CD4-positive, alpha-beta T cell treated with Interleukin-6 for 4 hours (primary cell): Measurements from ENCODE around the gene STMN1.

Experiments
- DNase-seq: peaks from one replicate; pipeline ENCODE4 v3.0.0-alpha.2; 2020; ENCODE audit warnings: mixed read lengths

Gene STMN1

DNA sequence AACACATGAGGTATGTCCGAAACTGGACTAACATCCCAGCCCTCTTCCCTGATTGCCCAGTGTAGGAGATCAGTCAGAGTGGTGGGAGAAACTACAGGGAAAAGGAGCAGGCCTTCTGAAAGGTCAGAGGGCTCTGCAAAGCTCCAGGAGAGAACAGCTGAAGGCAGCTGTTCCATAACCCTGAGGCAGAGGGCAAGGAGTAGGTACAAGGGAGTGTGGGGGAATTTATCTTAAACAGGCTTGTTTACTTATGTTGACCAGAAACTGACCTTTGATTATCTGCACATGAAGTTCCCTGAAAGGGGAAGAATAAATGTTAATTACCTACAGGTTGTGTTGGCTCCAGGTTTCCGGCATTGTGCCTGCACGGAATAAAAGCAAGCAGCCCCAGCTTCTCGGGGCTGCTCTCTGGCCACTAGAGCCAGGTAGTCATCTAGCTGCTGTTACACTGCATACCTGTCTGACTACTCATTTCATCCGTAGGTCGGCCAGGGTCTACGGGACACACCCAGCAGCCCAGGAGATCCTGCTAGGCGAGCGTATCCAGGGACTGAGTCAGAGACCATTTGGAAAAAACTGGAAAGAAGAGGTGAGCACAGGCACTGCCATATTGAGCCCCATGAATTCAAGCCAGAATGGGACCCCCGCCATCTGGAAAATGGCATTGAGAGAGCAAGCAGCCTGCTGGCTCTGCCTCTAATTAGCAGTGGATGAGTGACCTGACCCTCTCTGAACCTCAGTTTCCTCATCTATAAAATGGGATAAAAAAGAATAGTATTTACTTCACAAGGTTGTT lies 15.8 kb downstream of the STMN1 start:
- no peak for DNase-seq

DNA sequence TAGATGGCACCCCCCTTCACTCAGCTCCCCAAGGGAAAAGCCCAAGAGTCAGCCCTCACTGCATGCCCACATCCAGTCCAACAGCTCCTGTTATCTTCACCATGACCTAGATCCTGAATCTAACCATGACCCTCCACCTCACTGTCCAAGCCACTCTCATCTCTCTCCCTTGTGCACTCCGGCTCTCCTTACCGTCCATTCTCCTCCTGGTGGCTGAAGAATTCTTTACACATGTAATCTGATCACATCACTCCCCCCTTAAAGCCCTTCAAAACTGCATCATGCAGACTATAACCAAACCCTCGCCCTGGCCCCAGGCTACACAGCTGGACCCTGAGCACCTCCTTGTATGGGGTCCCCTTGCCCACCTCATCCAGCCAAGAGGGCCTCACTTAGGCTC lies 16.7 kb downstream of the STMN1 start:
- no peak for DNase-seq

DNA sequence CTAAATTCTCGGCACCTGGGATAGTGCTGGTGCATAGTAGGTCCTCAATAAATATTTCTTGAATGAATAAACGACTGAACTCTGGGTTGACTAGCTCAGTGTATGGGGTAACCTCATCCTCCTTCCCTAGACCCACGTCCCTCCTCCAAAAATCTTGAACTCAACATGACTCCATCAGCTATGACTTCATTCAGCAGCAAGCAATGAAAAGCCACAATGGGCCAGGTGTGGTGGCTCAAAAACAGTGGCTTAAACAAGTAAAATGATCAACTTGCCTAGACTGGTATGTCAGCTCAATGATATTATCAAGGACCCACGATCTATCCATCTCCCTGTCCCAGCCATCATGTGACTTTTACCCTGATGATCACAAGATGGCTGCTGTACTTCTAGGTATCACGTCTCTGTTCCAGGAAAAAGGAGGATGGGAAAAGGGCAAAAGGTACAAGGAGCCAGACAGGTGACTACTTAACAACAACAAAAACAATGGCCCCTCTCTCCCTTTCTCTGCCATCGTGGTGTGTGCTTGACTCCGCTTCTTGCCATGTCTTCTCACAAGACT lies 17.7 kb downstream of the STMN1 start:
- no peak for DNase-seq

GRCh38 chr1:25885602-25886001 lies 20.6 kb downstream of the STMN1 start:
- DNase-seq = no peak

DNA sequence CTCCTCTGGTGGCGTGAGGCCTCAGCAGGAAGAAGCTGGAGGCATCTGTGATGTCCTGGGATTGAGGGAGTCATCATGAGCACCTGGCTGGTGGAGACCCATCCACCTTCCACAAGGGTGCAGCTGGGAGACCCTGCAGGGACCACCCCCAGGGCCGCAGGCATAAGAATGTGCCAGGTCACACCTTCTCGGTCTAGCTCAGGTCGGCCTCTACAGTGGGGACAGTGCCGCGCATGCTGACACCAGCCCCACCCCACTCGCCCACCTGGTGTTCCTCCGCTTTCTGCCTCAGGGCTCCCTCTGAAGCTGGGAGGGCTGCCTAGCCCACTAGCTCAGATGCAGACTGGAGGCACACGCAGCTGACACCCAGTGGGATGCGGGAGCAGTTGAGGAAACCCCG lies 25.0 kb downstream of the STMN1 start:
- no peak for DNase-seq

GRCh38 chr1:25880518-25880917 lies 25.7 kb downstream of the STMN1 start:
- DNase-seq = no peak

- no peak for DNase-seq
These were observed 26.5 kb downstream of the STMN1 start for GRCh38 chr1:25879675-25880074.

DNA sequence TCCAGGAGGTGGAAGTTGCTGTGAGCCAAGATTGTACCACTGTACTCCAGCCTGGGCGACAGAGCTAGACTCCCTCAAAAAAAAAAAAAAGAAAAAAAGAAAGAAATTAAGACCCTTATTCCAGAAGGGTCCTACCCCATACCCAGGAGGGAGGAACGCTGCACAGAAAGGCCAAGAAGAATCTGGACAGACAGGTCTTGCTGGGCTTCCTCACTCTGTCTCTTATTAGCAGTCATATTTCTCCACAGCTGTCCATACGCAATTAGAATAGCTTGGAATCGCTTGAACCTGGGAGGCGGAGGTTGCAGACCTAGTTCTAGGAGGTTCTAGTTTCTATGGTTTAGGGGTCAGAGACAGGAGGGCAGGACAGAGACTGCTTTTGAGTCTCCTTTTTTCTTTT lies 27.5 kb downstream of the STMN1 start:
- DNase-seq = no peak

GRCh38 chr1:25877155-25877554 lies 29.1 kb downstream of the STMN1 start:
- DNase-seq = no peak

DNA sequence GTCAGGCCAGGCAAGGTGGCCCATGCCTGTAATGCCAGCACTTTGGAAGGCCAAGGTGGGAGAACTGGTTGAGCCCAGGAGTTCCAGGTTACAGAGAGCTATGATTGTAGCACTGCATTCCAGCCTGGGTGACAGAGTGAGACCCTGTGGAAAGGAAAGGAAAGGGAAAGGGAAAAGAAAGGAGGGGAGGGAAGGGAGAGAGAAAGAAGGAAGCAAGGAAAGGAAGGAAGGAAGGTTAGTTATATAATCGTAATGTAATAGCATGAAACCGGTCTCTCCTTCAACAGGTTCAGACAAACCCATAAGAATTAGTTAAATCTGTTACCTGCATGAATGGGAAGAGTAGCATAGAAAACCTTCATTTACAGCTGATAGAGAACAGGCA lies 29.5 kb downstream of the STMN1 start:
- no peak for DNase-seq

GRCh38 chr1:25875856-25876692 lies 30.1 kb downstream of the STMN1 start:
- DNase-seq = no peak

- peak; percentile 75 for DNase-seq
These were observed 30.9 kb downstream of the STMN1 start, which contains the start of gene PAQR7 for GRCh38 chr1:25875154-25875855. TSS of gene PAQR7 (minus strand) at chr1:25875708. CDS start at chr1:25863839, 11,869 bp downstream.

DNA sequence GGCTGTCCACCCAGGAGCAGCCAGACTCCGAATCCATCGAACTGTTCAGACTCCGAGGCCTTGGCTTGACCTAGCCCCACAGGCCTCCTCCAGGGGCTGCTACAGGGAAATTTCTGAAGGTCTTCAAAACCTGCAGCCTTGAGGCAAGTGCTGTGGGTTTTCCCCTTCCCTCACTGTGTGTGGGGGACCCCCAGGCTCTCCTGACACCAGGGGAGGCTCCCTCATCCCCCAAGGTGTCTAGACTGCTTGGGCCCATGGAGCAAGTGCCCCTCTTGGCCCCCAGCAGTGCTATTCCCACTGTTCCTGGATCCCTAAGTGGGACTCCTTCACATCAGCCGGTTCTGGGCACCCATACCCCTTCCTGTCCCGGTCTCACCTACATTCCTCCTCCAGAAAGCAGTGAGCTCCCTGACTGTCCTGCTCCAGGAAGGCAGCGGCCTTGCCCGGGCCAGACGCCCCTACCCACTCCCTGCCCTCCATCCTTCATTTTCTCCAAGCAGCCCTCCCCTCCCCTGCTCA lies 31.5 kb downstream of the STMN1 start:
- no peak for DNase-seq

DNA sequence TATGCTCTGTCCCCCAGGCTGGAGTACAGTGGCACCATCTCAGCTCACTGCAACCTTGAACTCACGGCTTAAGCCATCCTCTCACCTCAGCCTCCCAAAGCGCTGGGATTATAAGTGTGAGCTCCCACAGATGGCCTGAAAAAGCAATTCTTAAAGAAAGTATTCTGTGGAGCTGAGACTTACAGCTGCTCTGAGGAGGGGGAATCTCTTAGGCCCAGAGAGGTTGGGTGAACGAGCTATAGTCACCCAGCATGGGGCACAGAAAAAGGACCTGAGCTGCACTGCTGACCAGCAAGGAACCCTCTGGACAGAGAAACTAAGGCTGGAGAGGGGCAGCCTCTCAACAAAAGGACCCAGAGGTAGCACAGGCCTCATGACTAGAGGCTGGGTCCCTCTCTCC lies 32.0 kb downstream of the STMN1 start:
- DNase-seq = no peak

DNA sequence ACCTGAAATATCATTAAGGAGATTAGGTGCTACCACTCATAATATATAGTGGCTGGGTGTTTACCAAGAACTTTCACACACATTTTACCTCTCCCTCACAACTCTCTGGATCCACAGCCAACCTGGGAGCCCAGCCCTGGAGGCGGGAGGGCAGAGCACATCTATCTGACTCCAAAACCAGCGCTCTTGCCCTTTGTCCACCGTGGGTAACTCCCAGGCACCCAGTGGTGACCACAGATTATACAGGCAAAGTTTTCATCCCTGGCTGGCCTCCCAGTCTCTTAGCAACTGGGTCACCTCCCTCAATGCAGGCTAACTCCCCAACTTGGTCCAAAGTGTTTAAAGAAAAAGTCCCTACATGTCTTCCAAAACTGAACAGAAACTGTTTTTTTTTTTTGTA lies 33.1 kb downstream of the STMN1 start:
- no peak for DNase-seq

DNA sequence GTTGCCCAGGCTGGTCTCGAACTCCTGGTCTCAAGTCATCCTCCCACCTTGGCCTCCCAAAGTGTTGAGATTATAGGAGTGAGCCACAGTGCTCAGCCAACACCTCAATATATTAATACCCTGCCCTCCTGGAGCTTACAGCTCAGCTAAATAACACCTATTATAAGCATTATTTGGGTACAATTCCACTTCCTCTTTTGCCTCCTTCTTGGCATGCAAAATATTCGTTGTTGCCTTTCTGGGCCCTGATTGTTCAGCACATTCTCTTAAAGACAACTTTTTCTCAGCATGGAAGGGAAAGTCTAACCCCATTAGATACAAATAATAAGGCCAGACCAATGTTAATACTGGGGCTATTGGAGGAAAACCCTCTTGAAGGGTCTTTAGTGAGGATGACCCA lies 33.5 kb downstream of the STMN1 start:
- DNase-seq = no peak

GRCh38 chr1:25871704-25872494 lies 34.3 kb downstream of the STMN1 start:
- no peak for DNase-seq

- DNase-seq = no peak
These were observed 35.0 kb downstream of the STMN1 start for GRCh38 chr1:25871086-25871703.

- DNase-seq = no peak
These were observed 35.6 kb downstream of the STMN1 start for GRCh38 chr1:25870614-25871013.

GRCh38 chr1:25869909-25870606 lies 36.2 kb downstream of the STMN1 start:
- no peak for DNase-seq
